Neural progenitor cell (in vitro differentiated cells): Measurements from ENCODE around the gene WDR45B. TPM values are rescaled to one million over a fixed set of nuclear protein-coding genes. Genes with fewer than 3 reads are reported as not detected.

Source experiments
- DNase-seq: peaks from one replicate; pipeline ENCODE4 v3.0.0-alpha.2; 2016; ENCODE audit warnings: low spot score
- H2AFZ ChIP-seq: fragments of 200-600 bp; sonication (generic); replicated peaks from 2 replicates; pipeline ENCODE4 v1.6.1; 2016; ENCODE audit warnings: antibody characterized with exemption
- H3F3A ChIP-seq: fragments of 200-600 bp; sonication (generic); 2 replicates; pipeline ENCODE4 v1.6.1; 2016; ENCODE audit warnings: antibody characterized with exemption, low read depth
- H3K27ac ChIP-seq: fragments of 200-600 bp; sonication (generic); 2 replicates; pipeline ENCODE4 v1.5.1; 2016; ENCODE audit warnings: mild to moderate bottlenecking
- H3K27me3 ChIP-seq: fragments of 200-600 bp; sonication (generic); 2 replicates; pipeline ENCODE4 v1.6.1; 2016; ENCODE audit warnings: mild to moderate bottlenecking, moderate library complexity
- H3K36me3 ChIP-seq: fragments of 200-600 bp; sonication (generic); 2 replicates; pipeline ENCODE4 v1.5.1; 2016
- H3K4me1 ChIP-seq: fragments of 200-600 bp; sonication (generic); 2 replicates; pipeline ENCODE4 v1.6.1; 2016; ENCODE audit warnings: mixed run types
- H3K4me2 ChIP-seq: fragments of 200-600 bp; sonication (generic); 2 replicates; pipeline ENCODE4 v1.6.1; 2016
- H3K4me3 ChIP-seq: fragments of 200-600 bp; sonication (generic); 2 replicates; pipeline ENCODE4 v1.5.1; 2016
- H3K79me2 ChIP-seq: fragments of 200-600 bp; sonication (generic); 2 replicates; pipeline ENCODE4 v1.6.1; 2016; ENCODE audit warnings: low read depth
- H3K9ac ChIP-seq: fragments of 200-600 bp; sonication (generic); 2 replicates; pipeline ENCODE4 v1.6.1; 2016
- H3K9me3 ChIP-seq: fragments of 200-600 bp; sonication (generic); 2 replicates; pipeline ENCODE4 v1.5.1; 2016; ENCODE audit warnings: low read depth
- H4K20me1 ChIP-seq: fragments of 200-600 bp; sonication (generic); 2 replicates; pipeline ENCODE4 v1.6.1; 2016; ENCODE audit warnings: low read depth
- H3K27ac Mint-ChIP-seq: 3 replicates; pipeline ENCODE4 v1.8.0; 2021; ENCODE audit warnings: mixed read lengths
- H3K27me3 Mint-ChIP-seq: 2 replicates; pipeline ENCODE4 v1.8.0; 2022; ENCODE audit warnings: low read depth, mild to moderate bottlenecking, inconsistent platforms, moderate library complexity, mixed read lengths; ENCODE audit not compliant: insufficient read depth
- H3K36me3 Mint-ChIP-seq: 3 replicates; pipeline ENCODE4 v1.8.0; 2021; ENCODE audit warnings: mixed read lengths
- H3K4me1 Mint-ChIP-seq: 3 replicates; pipeline ENCODE4 v1.8.0; 2021; ENCODE audit warnings: mixed read lengths
- H3K4me3 Mint-ChIP-seq: 3 replicates; pipeline ENCODE4 v1.8.0; 2021; ENCODE audit warnings: mild to moderate bottlenecking, moderate library complexity, mixed read lengths
- H3K9me3 Mint-ChIP-seq: 3 replicates; pipeline ENCODE4 v1.8.0; 2020; ENCODE audit warnings: mixed read lengths
- CTCF ChIP-seq: fragments of 200-600 bp; sonication (generic); IDR thresholded peaks from 2 replicates; pipeline ENCODE4 v1.5.1; 2017; ENCODE audit warnings: antibody characterized with exemption, mild to moderate bottlenecking
- EZH2 ChIP-seq: fragments of 200-600 bp; sonication (generic); IDR thresholded peaks from 2 replicates; pipeline ENCODE4 v1.6.1; 2017; ENCODE audit warnings: antibody characterized with exemption, mild to moderate bottlenecking, moderate library complexity
- EZH2phosphoT487 ChIP-seq: fragments of 200-600 bp; sonication (generic); IDR thresholded peaks from 2 replicates; pipeline ENCODE4 v1.6.1; 2017; ENCODE audit warnings: antibody characterized with exemption
- total RNA-seq: library from RNA; depleted of rRNA; stranded (reverse); fragments of >200 nt; gene quantifications from 2 replicates; pipeline ENCODE4 v1.2.3, GENCODE V29; 2015; ENCODE audit warnings: low replicate concordance

WDR45B gene
- total RNA-seq, 1 donor from 2014 or later, result 110 TPM

- peaks cover 12% of the 10 kb centered on the region for H4K20me1 ChIP-seq
- Mint-ChIP-seq H3K4me3 (no peak overlapping the region), H3K27me3 (peaks cover 6% of the 10 kb centered on the region), H3K4me1 (peaks cover 20% of the 10 kb centered on the region), H3K27ac (no peak overlapping the region), H3K9me3 (no peaks in the 10 kb centered on the region), H3K36me3 (peaks cover 15% of the 10 kb centered on the region)
- H3K79me2 ChIP-seq, result peaks cover 8% of the 10 kb centered on the region
- no peak overlapping the region for H3K27ac ChIP-seq
- no peak overlapping the region for H3K4me2 ChIP-seq
- peaks cover 31% of the 10 kb centered on the region for H3F3A ChIP-seq
- H3K4me3 ChIP-seq, result no peak overlapping the region
- no peak for TF ChIP-seq EZH2
- TF ChIP-seq EZH2phosphoT487, result no peak
- no peak for TF ChIP-seq CTCF
- no peaks in the 10 kb centered on the region for H3K9me3 ChIP-seq
- H3K36me3 ChIP-seq, result no peaks in the 10 kb centered on the region
- peaks cover 7% of the 10 kb centered on the region for H3K4me1 ChIP-seq
- no peak for DNase-seq
- H3K27me3 ChIP-seq, result no peaks in the 10 kb centered on the region
- H2AFZ ChIP-seq, result no peak overlapping the region
- H3K9ac ChIP-seq, result no peak overlapping the region
These were observed 58.4 kb downstream of the WDR45B start for GRCh38 chr17:82589851-82590180.

- H3K36me3 Mint-ChIP-seq, result peaks cover 20% of the 10 kb centered on the region
- Histone ChIP-seq H3F3A (peaks cover 28% of the 10 kb centered on the region), H4K20me1 (peaks cover 12% of the 10 kb centered on the region), H3K4me1 (peaks cover 4% of the 10 kb centered on the region), H3K36me3 (no peaks in the 10 kb centered on the region), H3K27me3 (no peaks in the 10 kb centered on the region), H3K79me2 (peaks cover 2% of the 10 kb centered on the region), H2AFZ (no peak overlapping the region), H3K4me3 (no peak overlapping the region), H3K27ac (no peak overlapping the region), H3K9me3 (no peaks in the 10 kb centered on the region), H3K9ac (no peak overlapping the region), H3K4me2 (no peak overlapping the region)
- DNase-seq, result no peak
- peaks cover 11% of the 10 kb centered on the region for H3K4me1 Mint-ChIP-seq
- no peaks in the 10 kb centered on the region for H3K9me3 Mint-ChIP-seq
- TF ChIP-seq EZH2, result no peak
- TF ChIP-seq EZH2phosphoT487, result no peak
- no peak overlapping the region for H3K4me3 Mint-ChIP-seq
- no peak overlapping the region for H3K27ac Mint-ChIP-seq
- H3K27me3 Mint-ChIP-seq, result peaks cover 6% of the 10 kb centered on the region
These were observed 59.7 kb downstream of the WDR45B start for GRCh38 chr17:82588266-82589175.

GRCh38 chr17:82587234-82588086 lies 60.8 kb downstream of the WDR45B start:
- Histone ChIP-seq H4K20me1 (peaks cover 12% of the 10 kb centered on the region), H3K9ac (no peak overlapping the region), H3K27ac (no peak overlapping the region), H3K79me2 (no peaks in the 10 kb centered on the region), H3F3A (peaks cover 17% of the 10 kb centered on the region), H3K27me3 (no peaks in the 10 kb centered on the region), H3K4me1 (no peaks in the 10 kb centered on the region), H3K4me3 (no peak overlapping the region), H3K4me2 (no peak overlapping the region), H3K36me3 (no peaks in the 10 kb centered on the region), H2AFZ (no peak overlapping the region), H3K9me3 (no peaks in the 10 kb centered on the region)
- no peak overlapping the region for H3K4me3 Mint-ChIP-seq
- H3K27ac Mint-ChIP-seq, result peak overlapping the region; percentile 23
- DNase-seq, result no peak
- peaks cover 3% of the 10 kb centered on the region for H3K4me1 Mint-ChIP-seq
- H3K27me3 Mint-ChIP-seq, result peaks cover 6% of the 10 kb centered on the region
- H3K9me3 Mint-ChIP-seq, result no peaks in the 10 kb centered on the region
- TF ChIP-seq CTCF, result no peak
- no peak for TF ChIP-seq EZH2
- TF ChIP-seq EZH2phosphoT487, result no peak
- peaks cover 23% of the 10 kb centered on the region for H3K36me3 Mint-ChIP-seq
